Breast epithelium (tissue), 3 donors: ENCODE data around the gene BARX2.

Experiments
- CTCF ChIP-seq, 3 donors: fragments of 450-650 bp; IDR thresholded peaks; one replicate each; pipeline ENCODE4 v1.5.1; 2016 to 2017; ENCODE audit warnings: antibody characterized with exemption in 3 of 3, mild to moderate bottlenecking in 3 of 3, moderate library complexity in 3 of 3
- POLR2A ChIP-seq: fragments of 450-650 bp; IDR thresholded peaks from one replicate; pipeline ENCODE4 v1.6.1; 2016; ENCODE audit warnings: antibody characterized with exemption, mild to moderate bottlenecking, moderate library complexity

DNA sequence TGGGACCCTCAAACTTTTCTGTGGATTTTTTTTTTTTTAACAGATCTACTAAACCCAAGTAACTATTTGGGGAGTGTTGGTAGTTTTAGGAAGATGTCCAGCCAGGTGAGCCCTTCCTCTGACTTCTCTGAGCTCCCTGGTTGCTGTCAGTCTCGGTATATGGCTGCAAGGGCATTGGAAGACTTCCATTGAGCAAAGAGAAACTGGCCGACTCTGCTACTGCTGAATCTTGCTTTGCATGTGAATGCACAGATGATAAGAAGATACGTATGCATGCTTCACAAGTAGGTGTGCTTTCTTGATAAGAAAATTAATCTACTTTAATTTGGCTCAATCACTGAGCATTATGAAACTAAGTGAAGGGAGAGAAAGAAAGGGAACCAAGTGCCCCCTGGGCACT lies 51.1 kb downstream of the BARX2 start:
- TF ChIP-seq CTCF (IDR thresholded peaks at IDR 0.05) = no peak
- no peak for TF ChIP-seq POLR2A
